22Rv1 (cell line): ENCODE measurements around the gene CBX5.

Source experiments
- H3K27ac ChIP-seq: fragments of 450-650 bp; 2 replicates; pipeline ENCODE4 v1.5.1; 2017
- CTCF ChIP-seq: fragments of 450-650 bp; IDR thresholded peaks from 2 replicates; pipeline ENCODE4 v1.5.1; 2017; ENCODE audit warnings: mild to moderate bottlenecking
- ZFX ChIP-seq: fragments of 450-650 bp; IDR thresholded peaks from 2 replicates; pipeline ENCODE4 v1.6.1; 2017; ENCODE audit warnings: antibody characterized with exemption, borderline replicate concordance

CBX5 gene

GRCh38 chr12:54215989-54216796 lies 63.7 kb downstream of the CBX5 start:
- H3K27ac ChIP-seq: no peak overlapping the region

GRCh38 chr12:54214553-54215406 lies 65.1 kb downstream of the CBX5 start:
- TF ChIP-seq CTCF (peak; percentile 100), ZFX (no peak)
- H3K27ac ChIP-seq: no peak overlapping the region

More at GRCh38 chr12:54215989-54216796, 63.7 kb downstream of the CBX5 start:
- no peak for TF ChIP-seq CTCF
- no peak for TF ChIP-seq ZFX

GRCh38 chr12:54213079-54213478 lies 66.8 kb downstream of the CBX5 start:
- TF ChIP-seq CTCF (peak; percentile 17; the same call in 1 of the 2 replicates), ZFX (no peak)
- H3K27ac ChIP-seq: no peak overlapping the region

GRCh38 chr12:54211920-54212319 lies 68.0 kb downstream of the CBX5 start:
- H3K27ac ChIP-seq: no peak overlapping the region
- TF ChIP-seq CTCF (no peak), ZFX (no peak)

- TF ChIP-seq ZFX (no peak), CTCF (no peak)
- H3K27ac ChIP-seq: no peak overlapping the region
Measured at GRCh38 chr12:54210400-54210790, 69.5 kb downstream of the CBX5 start.

GRCh38 chr12:54208591-54208990 lies 71.3 kb downstream of the CBX5 start:
- TF ChIP-seq CTCF (no peak), ZFX (no peak)
- no peak overlapping the region for H3K27ac ChIP-seq
